Measurements from ENCODE around the gene EFHB.
"Not testable (repeated sequence)": the region's sequence is repeated elsewhere in the genome, so short reads cannot be mapped to it uniquely, and the experiment has no call there.

- not testable (repeated sequence) for TF ChIP-seq CTCF (IDR thresholded peaks at IDR 0.05; ENCODE audit: low read depth, low read length)
- TF ChIP-seq, protein P1, sequence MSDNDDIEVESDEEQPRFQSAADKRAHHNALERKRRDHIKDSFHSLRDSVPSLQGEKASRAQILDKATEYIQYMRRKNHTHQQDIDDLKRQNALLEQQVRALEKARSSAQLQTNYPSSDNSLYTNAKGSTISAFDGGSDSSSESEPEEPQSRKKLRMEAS (IDR thresholded peaks at IDR 0.05; ENCODE audit: low read depth, low read length) = not testable (repeated sequence)
Measured at GRCh38 chr3:19846609-19847008, 87.4 kb downstream of the EFHB start.

All from NB4 (cell line).